SK-N-SH treated with all-trans-retinoic acid at 6 μM for 48 hours (cell line): Measurements from ENCODE around the gene SLC4A5.

Experiments
- ATAC-seq: fragments of 200-7000 bp; cut with Tn5 transposase; 3 replicates; pipeline ENCODE4 v1.9.1; 2020; ENCODE audit warnings: mild to moderate bottlenecking, moderate library complexity
- ARNTL ChIP-seq: fragments of 450-650 bp; formaldehyde crosslinking; IDR thresholded peaks from 2 replicates; pipeline ENCODE4 v1.5.0; 2020; ENCODE audit warnings: low read depth, mild to moderate bottlenecking, moderate library complexity, borderline replicate concordance
- BACH2 ChIP-seq: fragments of 250-450 bp; sonication (Bioruptor Pico); IDR thresholded peaks from 2 replicates; pipeline ENCODE4 v1.9.0; 2021; ENCODE audit warnings: mild to moderate bottlenecking, borderline replicate concordance
- CREB5 ChIP-seq: fragments of 250-450 bp; sonication (Bioruptor Pico); IDR thresholded peaks from 2 replicates; pipeline ENCODE4 v1.5.1; 2020; ENCODE audit warnings: low read depth, mild to moderate bottlenecking, moderate library complexity
- CSDC2 ChIP-seq: fragments of 250-450 bp; sonication (Bioruptor Pico); IDR thresholded peaks from 2 replicates; pipeline ENCODE4 v1.5.0; 2020; ENCODE audit warnings: mild to moderate bottlenecking, moderate library complexity
- CSRNP3 ChIP-seq: fragments of 250-450 bp; sonication (Bioruptor Pico); IDR thresholded peaks from 2 replicates; pipeline ENCODE4 v1.5.1; 2021; ENCODE audit warnings: mild to moderate bottlenecking, moderate library complexity
- ESRRG ChIP-seq: fragments of 250-450 bp; sonication (Bioruptor Pico); IDR thresholded peaks from 2 replicates; pipeline ENCODE4 v1.6.1; 2021; ENCODE audit warnings: mild to moderate bottlenecking
- GLIS3 ChIP-seq: fragments of 250-450 bp; sonication (Bioruptor Pico); IDR thresholded peaks from 2 replicates; pipeline ENCODE4 v1.5.0; 2020; ENCODE audit warnings: mild to moderate bottlenecking, moderate library complexity
- ISL1 ChIP-seq: fragments of 250-450 bp; sonication (Bioruptor Pico); IDR thresholded peaks from 2 replicates; pipeline ENCODE4 v2.1.2; 2022; ENCODE audit warnings: mild to moderate bottlenecking, moderate library complexity
- OSR1 ChIP-seq: fragments of 250-450 bp; sonication (Bioruptor Pico); IDR thresholded peaks from 2 replicates; pipeline ENCODE4 v1.8.0; 2022; ENCODE audit warnings: moderate library complexity, mild to moderate bottlenecking, inconsistent platforms
- PATZ1 ChIP-seq: fragments of 250-450 bp; sonication (Bioruptor Pico); IDR thresholded peaks from 2 replicates; pipeline ENCODE4 v1.8.0; 2020; ENCODE audit warnings: mild to moderate bottlenecking, moderate library complexity, borderline replicate concordance
- POU6F1 ChIP-seq: fragments of 250-450 bp; sonication (Bioruptor Pico); IDR thresholded peaks from 2 replicates; pipeline ENCODE4 v1.8.0; 2021; ENCODE audit warnings: low read depth, mild to moderate bottlenecking, moderate library complexity, borderline replicate concordance
- PPARA ChIP-seq: fragments of 250-450 bp; sonication (Bioruptor Pico); IDR thresholded peaks from 2 replicates; pipeline ENCODE4 v1.5.0; 2020; ENCODE audit warnings: mild to moderate bottlenecking, borderline replicate concordance
- RARB ChIP-seq: fragments of 250-450 bp; sonication (Bioruptor Pico); IDR thresholded peaks from 2 replicates; pipeline ENCODE4 v1.8.0; 2021; ENCODE audit warnings: mild to moderate bottlenecking, moderate library complexity
- SNAI2 ChIP-seq: fragments of 250-450 bp; sonication (Bioruptor Pico); IDR thresholded peaks from 2 replicates; pipeline ENCODE4 v1.5.0; 2020; ENCODE audit warnings: mild to moderate bottlenecking, moderate library complexity
- TCF4 ChIP-seq: fragments of 250-450 bp; sonication (Bioruptor Pico); IDR thresholded peaks from 2 replicates; pipeline ENCODE4 v1.8.0; 2021; ENCODE audit warnings: mild to moderate bottlenecking, moderate library complexity, borderline replicate concordance
- TOX ChIP-seq: fragments of 250-450 bp; sonication (Bioruptor Pico); IDR thresholded peaks from 2 replicates; pipeline ENCODE4 v1.8.0; 2021; ENCODE audit warnings: mild to moderate bottlenecking, moderate library complexity, borderline replicate concordance
- TSHZ2 ChIP-seq: fragments of 250-450 bp; sonication (Bioruptor Pico); IDR thresholded peaks from 2 replicates; pipeline ENCODE4 v1.5.0; 2020; ENCODE audit warnings: mild to moderate bottlenecking, moderate library complexity
- ZC3H10 ChIP-seq: fragments of 250-450 bp; sonication (Bioruptor Pico); IDR thresholded peaks from 2 replicates; pipeline ENCODE4 v1.5.1; 2021; ENCODE audit warnings: mild to moderate bottlenecking, moderate library complexity
- ZFP3 ChIP-seq: fragments of 250-450 bp; sonication (Bioruptor Pico); IDR thresholded peaks from 2 replicates; pipeline ENCODE4 v1.5.0; 2020; ENCODE audit warnings: mild to moderate bottlenecking, moderate library complexity
- ZFP30 ChIP-seq: fragments of 450-650 bp; formaldehyde crosslinking; IDR thresholded peaks from 2 replicates; pipeline ENCODE4 v1.5.0; 2022; ENCODE audit warnings: mild to moderate bottlenecking, moderate library complexity
- ZNF565 ChIP-seq: fragments of 450-650 bp; formaldehyde crosslinking; conservative IDR thresholded peaks from 2 replicates; pipeline ENCODE4 v1.5.0; 2020; ENCODE audit warnings: low read depth, mild to moderate bottlenecking, moderate library complexity
- ZNF70 ChIP-seq: fragments of 450-650 bp; formaldehyde crosslinking; IDR thresholded peaks from 2 replicates; pipeline ENCODE4 v1.5.0; 2020; ENCODE audit warnings: mild to moderate bottlenecking, moderate library complexity
- ZNF8 ChIP-seq: fragments of 450-650 bp; formaldehyde crosslinking; IDR thresholded peaks from 2 replicates; pipeline ENCODE4 v1.5.0; 2020; ENCODE audit warnings: mild to moderate bottlenecking, moderate library complexity

SLC4A5 gene

GRCh38 chr2:74183878-74184277 lies 159.3 kb downstream of the SLC4A5 start:
- no peak for ATAC-seq
- TF ChIP-seq TSHZ2 (no peak), ZNF8 (CRISPR knock-in tag) (no peak), ZFP30 (CRISPR knock-in tag) (no peak), OSR1 (CRISPR knock-in tag) (no peak), CSRNP3 (CRISPR knock-in tag) (no peak), BACH2 (CRISPR knock-in tag) (no peak), PATZ1 (CRISPR knock-in tag) (no peak), CREB5 (CRISPR knock-in tag) (no peak), ESRRG (no peak), TOX (CRISPR knock-in tag) (no peak), ARNTL (CRISPR knock-in tag) (no peak), GLIS3 (CRISPR knock-in tag) (no peak), CSDC2 (CRISPR knock-in tag) (no peak), SNAI2 (no peak), POU6F1 (CRISPR knock-in tag) (no peak), ZNF565 (CRISPR knock-in tag) (no peak), ISL1 (CRISPR knock-in tag) (no peak), ZNF70 (no peak), TCF4 (CRISPR knock-in tag) (no peak), RARB (CRISPR knock-in tag) (no peak)

- ATAC-seq: no peak
- TF ChIP-seq BACH2 (CRISPR knock-in tag) (no peak), CSRNP3 (CRISPR knock-in tag) (no peak), ISL1 (CRISPR knock-in tag) (no peak), CREB5 (CRISPR knock-in tag) (no peak), PPARA (CRISPR knock-in tag) (no peak), TSHZ2 (no peak), ZNF8 (CRISPR knock-in tag) (no peak), ZNF70 (no peak), ZC3H10 (no peak), SNAI2 (no peak), TOX (CRISPR knock-in tag) (no peak), TCF4 (CRISPR knock-in tag) (no peak), RARB (CRISPR knock-in tag) (no peak), ZNF565 (CRISPR knock-in tag) (no peak), ZFP30 (CRISPR knock-in tag) (no peak), ZFP3 (CRISPR knock-in tag) (no peak), ARNTL (CRISPR knock-in tag) (no peak)
Observed at GRCh38 chr2:74181739-74182138, 161.5 kb downstream of the SLC4A5 start.
